ENCODE results near the gene GPR27.

GPR27 gene

GRCh38 chr3:71754610-71755253 is 1.1 kb downstream of the GPR27 start:
- Mint-ChIP-seq H3K4me3 (peak overlapping the region; percentile 81 to 86 (median 85)), H3K27ac (peak overlapping the region in 2 of 3 experiments; percentile 22 to 64), H3K4me1 (peaks cover 9% of the 10 kb centered on the region), H3K9me3 (peaks cover 3% of the 10 kb centered on the region), H3K27me3 (ENCODE audit: low read depth) (peaks cover 75% of the 10 kb centered on the region), H3K36me3 (ENCODE audit: low read depth) (peaks cover 4% of the 10 kb centered on the region)
- TF ChIP-seq CTCF (IDR thresholded peaks at IDR 0.05; ENCODE audit: unreplicated experiment in 3 of 3) = no peak

- Mint-ChIP-seq H3K27me3 (ENCODE audit: low read depth) (peaks cover 72% of the 10 kb centered on the region), H3K9me3 (peaks cover 3% of the 10 kb centered on the region), H3K4me3 (no peak overlapping the region), H3K4me1 (peaks cover 9% of the 10 kb centered on the region), H3K27ac (no peak overlapping the region), H3K36me3 (ENCODE audit: low read depth) (peaks cover 4% of the 10 kb centered on the region)
- TF ChIP-seq CTCF (IDR thresholded peaks at IDR 0.05; ENCODE audit: unreplicated experiment in 3 of 3) = no peak
Measured at GRCh38 chr3:71758091-71758490, 4.4 kb downstream of the GPR27 start.

- H3K36me3 Mint-ChIP-seq (ENCODE audit: low read depth) = peaks cover 4% of the 10 kb centered on the region
- no peak overlapping the region for H3K27ac Mint-ChIP-seq
- no peak for TF ChIP-seq CTCF (IDR thresholded peaks at IDR 0.05; ENCODE audit: unreplicated experiment in 3 of 3)
- peaks cover 3% of the 10 kb centered on the region for H3K9me3 Mint-ChIP-seq
- peaks cover 76% of the 10 kb centered on the region for H3K27me3 Mint-ChIP-seq (ENCODE audit: low read depth)
- no peak overlapping the region for H3K4me3 Mint-ChIP-seq
- peaks cover 9% of the 10 kb centered on the region for H3K4me1 Mint-ChIP-seq
Measured at GRCh38 chr3:71759401-71759800, 5.7 kb downstream of the GPR27 start.

GRCh38 chr3:71760140-71760539 is 6.5 kb downstream of the GPR27 start:
- H3K9me3 Mint-ChIP-seq = peaks cover 3% of the 10 kb centered on the region
- H3K27ac Mint-ChIP-seq = no peak overlapping the region
- no peak for TF ChIP-seq CTCF (IDR thresholded peaks at IDR 0.05; ENCODE audit: unreplicated experiment in 3 of 3)

GRCh38 chr3:71763426-71763825 is 9.8 kb downstream of the GPR27 start:
- H3K36me3 Mint-ChIP-seq (ENCODE audit: low read depth) = no peaks in the 10 kb centered on the region
- no peaks in the 10 kb centered on the region for H3K9me3 Mint-ChIP-seq
- TF ChIP-seq CTCF (IDR thresholded peaks at IDR 0.05; ENCODE audit: unreplicated experiment in 3 of 3) = no peak
- no peaks in the 10 kb centered on the region for H3K4me1 Mint-ChIP-seq
- peaks cover 54% of the 10 kb centered on the region for H3K27me3 Mint-ChIP-seq (ENCODE audit: low read depth)
- H3K27ac Mint-ChIP-seq = no peak overlapping the region
- no peak overlapping the region for H3K4me3 Mint-ChIP-seq

More at GRCh38 chr3:71760140-71760539, 6.5 kb downstream of the GPR27 start:
- H3K36me3 Mint-ChIP-seq (ENCODE audit: low read depth) = peaks cover 3% of the 10 kb centered on the region
- H3K4me3 Mint-ChIP-seq = no peak overlapping the region
- peaks cover 73% of the 10 kb centered on the region for H3K27me3 Mint-ChIP-seq (ENCODE audit: low read depth)
- peaks cover 7% of the 10 kb centered on the region for H3K4me1 Mint-ChIP-seq

GRCh38 chr3:71771126-71771525 is 17.5 kb downstream of the GPR27 start:
- Mint-ChIP-seq H3K36me3 (ENCODE audit: low read depth) (no peaks in the 10 kb centered on the region), H3K27me3 (ENCODE audit: low read depth) (peaks cover 35% of the 10 kb centered on the region), H3K27ac (no peak overlapping the region), H3K4me1 (no peaks in the 10 kb centered on the region), H3K9me3 (no peaks in the 10 kb centered on the region), H3K4me3 (no peak overlapping the region)
- no peak for TF ChIP-seq CTCF (IDR thresholded peaks at IDR 0.05; ENCODE audit: unreplicated experiment in 3 of 3)

Data from nephron (organoid).